Measurements from ENCODE around the gene GATA2.

Gene GATA2

GRCh38 chr3:128454310-128454618 is 38.7 kb downstream of the GATA2 start:
- Histone ChIP-seq H3K79me1 (ENCODE audit: low read depth, low read length) (no peaks in the 10 kb centered on the region), H3K23ac (ENCODE audit: low read depth, low read length, poor library complexity) (no peak overlapping the region), H3K9ac (ENCODE audit: low read depth, low read length, poor library complexity) (no peak overlapping the region), H3K27ac (replicated peaks; ENCODE audit: low read length) (no peak overlapping the region), H2BK12ac (ENCODE audit: low read length) (no peak overlapping the region), H3K4me1 (ENCODE audit: control insufficient read depth in 2 of 2, insufficient read depth in 1 of 2, low read depth in 1 of 2, low read length in 2 of 2) (peaks cover 0 to 7% of the 10 kb centered on the region in 2 donors), H3K4ac (ENCODE audit: low read length) (peak overlapping the region; percentile 24), H2BK15ac (ENCODE audit: low read length) (no peak overlapping the region), H4K91ac (ENCODE audit: low read depth, low read length, poor library complexity) (no peak overlapping the region), H2BK5ac (ENCODE audit: low read length) (peak overlapping the region; percentile 40), H3K4me3 (ENCODE audit: low read length in 2 of 2) (no peak overlapping the region), H3K27me3 (ENCODE audit: control insufficient read depth in 3 of 3, insufficient read depth in 3 of 3, low read depth in 1 of 3, low read length in 3 of 3) (peaks cover 0 to 91% (median 0%) of the 10 kb centered on the region in 3 experiments), H3K18ac (ENCODE audit: low read length) (peak overlapping the region; percentile 44), H3K9me3 (replicated peaks in 1 of 2; ENCODE audit: control insufficient read depth in 2 of 2, insufficient read depth in 1 of 2, low read depth in 1 of 2, low read length in 2 of 2) (peaks cover 0 to 2% of the 10 kb centered on the region in 2 donors), H3K14ac (ENCODE audit: low read length) (no peak overlapping the region), H3K4me2 (ENCODE audit: insufficient read depth, low read length, poor library complexity, severe bottlenecking) (no peak overlapping the region), H2AK5ac (ENCODE audit: low read depth, low read length) (no peak overlapping the region), H3K36me3 (replicated peaks in 1 of 2; ENCODE audit: control insufficient read depth in 2 of 2, insufficient read depth in 2 of 2, low read length in 2 of 2) (no peaks in the 10 kb centered on the region), H2BK120ac (ENCODE audit: low read depth, low read length) (no peak overlapping the region), H4K8ac (ENCODE audit: low read depth, low read length) (no peak overlapping the region), H2AFZ (ENCODE audit: low read length) (no peak overlapping the region)
- no CpG with 5 or more reads among the region's 2 CpGs for WGBS, 2 donors (ENCODE audit: extremely low coverage in 2 of 2, insufficient read length in 2 of 2, insufficient replicate concordance in 1 of 2)
- DNase-seq (ENCODE audit: low spot score): no peak

GRCh38 chr3:128453501-128454309 is 39.3 kb downstream of the GATA2 start:
- Histone ChIP-seq H3K79me1 (ENCODE audit: low read depth, low read length) (no peaks in the 10 kb centered on the region), H3K14ac (ENCODE audit: low read length) (no peak overlapping the region), H3K18ac (ENCODE audit: low read length) (peak overlapping the region; percentile 55), H3K36me3 (replicated peaks in 1 of 2; ENCODE audit: control insufficient read depth in 2 of 2, insufficient read depth in 2 of 2, low read length in 2 of 2) (no peaks in the 10 kb centered on the region), H2BK5ac (ENCODE audit: low read length) (peak overlapping the region; percentile 40), H3K27me3 (ENCODE audit: control insufficient read depth in 3 of 3, insufficient read depth in 3 of 3, low read depth in 1 of 3, low read length in 3 of 3) (peaks cover 0 to 89% (median 0%) of the 10 kb centered on the region in 3 experiments), H4K91ac (ENCODE audit: low read depth, low read length, poor library complexity) (no peak overlapping the region), H2AK5ac (ENCODE audit: low read depth, low read length) (no peak overlapping the region), H3K9me3 (replicated peaks in 1 of 2; ENCODE audit: control insufficient read depth in 2 of 2, insufficient read depth in 1 of 2, low read depth in 1 of 2, low read length in 2 of 2) (peaks cover 0 to 2% of the 10 kb centered on the region in 2 donors), H3K4ac (ENCODE audit: low read length) (no peak overlapping the region), H3K9ac (ENCODE audit: low read depth, low read length, poor library complexity) (no peak overlapping the region), H2AFZ (ENCODE audit: low read length) (no peak overlapping the region), H2BK120ac (ENCODE audit: low read depth, low read length) (peak overlapping the region; percentile 37), H3K4me3 (ENCODE audit: low read length in 2 of 2) (no peak overlapping the region), H3K4me1 (ENCODE audit: control insufficient read depth in 2 of 2, insufficient read depth in 1 of 2, low read depth in 1 of 2, low read length in 2 of 2) (peaks cover 0 to 7% of the 10 kb centered on the region in 2 donors), H3K23ac (ENCODE audit: low read depth, low read length, poor library complexity) (peak overlapping the region; percentile 13), H2BK12ac (ENCODE audit: low read length) (no peak overlapping the region), H2BK15ac (ENCODE audit: low read length) (no peak overlapping the region), H4K8ac (ENCODE audit: low read depth, low read length) (no peak overlapping the region), H3K4me2 (ENCODE audit: insufficient read depth, low read length, poor library complexity, severe bottlenecking) (no peak overlapping the region), H3K27ac (replicated peaks; ENCODE audit: low read length) (no peak overlapping the region)
- WGBS, 2 donors (ENCODE audit: extremely low coverage in 2 of 2, insufficient read length in 2 of 2, insufficient replicate concordance in 1 of 2): no CpG with 5 or more reads among the region's 21 CpGs
- DNase-seq (ENCODE audit: low spot score): no peak

- Histone ChIP-seq H3K4me1 (ENCODE audit: control insufficient read depth in 2 of 2, insufficient read depth in 1 of 2, low read depth in 1 of 2, low read length in 2 of 2) (peaks cover 0 to 7% of the 10 kb centered on the region in 2 donors), H3K27me3 (ENCODE audit: control insufficient read depth in 3 of 3, insufficient read depth in 3 of 3, low read depth in 1 of 3, low read length in 3 of 3) (peaks cover 0 to 85% (median 0%) of the 10 kb centered on the region in 3 experiments)
- WGBS, 2 donors (ENCODE audit: extremely low coverage in 2 of 2, insufficient read length in 2 of 2, insufficient replicate concordance in 1 of 2): no CpG with 5 or more reads among the region's 21 CpGs
Measured at GRCh38 chr3:128452678-128453275, 40.2 kb downstream of the GATA2 start.

GRCh38 chr3:128452120-128452519 is 40.9 kb downstream of the GATA2 start:
- Histone ChIP-seq H3K4ac (ENCODE audit: low read length) (no peak overlapping the region), H3K4me3 (ENCODE audit: low read length in 2 of 2) (no peak overlapping the region), H3K9me3 (replicated peaks in 1 of 2; ENCODE audit: control insufficient read depth in 2 of 2, insufficient read depth in 1 of 2, low read depth in 1 of 2, low read length in 2 of 2) (peaks cover 0 to 2% of the 10 kb centered on the region in 2 donors), H3K36me3 (replicated peaks in 1 of 2; ENCODE audit: control insufficient read depth in 2 of 2, insufficient read depth in 2 of 2, low read length in 2 of 2) (no peaks in the 10 kb centered on the region), H4K8ac (ENCODE audit: low read depth, low read length) (no peak overlapping the region), H2BK15ac (ENCODE audit: low read length) (no peak overlapping the region), H3K4me1 (ENCODE audit: control insufficient read depth in 2 of 2, insufficient read depth in 1 of 2, low read depth in 1 of 2, low read length in 2 of 2) (peaks cover 0 to 5% of the 10 kb centered on the region in 2 donors), H4K91ac (ENCODE audit: low read depth, low read length, poor library complexity) (no peak overlapping the region), H3K18ac (ENCODE audit: low read length) (no peak overlapping the region), H3K14ac (ENCODE audit: low read length) (no peak overlapping the region), H3K9ac (ENCODE audit: low read depth, low read length, poor library complexity) (no peak overlapping the region), H2BK5ac (ENCODE audit: low read length) (no peak overlapping the region), H3K23ac (ENCODE audit: low read depth, low read length, poor library complexity) (peak overlapping the region; percentile 40), H3K79me1 (ENCODE audit: low read depth, low read length) (no peaks in the 10 kb centered on the region), H2BK120ac (ENCODE audit: low read depth, low read length) (no peak overlapping the region), H3K27me3 (ENCODE audit: control insufficient read depth in 3 of 3, insufficient read depth in 3 of 3, low read depth in 1 of 3, low read length in 3 of 3) (peaks cover 0 to 86% (median 0%) of the 10 kb centered on the region in 3 experiments), H3K4me2 (ENCODE audit: insufficient read depth, low read length, poor library complexity, severe bottlenecking) (no peak overlapping the region), H3K27ac (replicated peaks; ENCODE audit: low read length) (no peak overlapping the region), H2AFZ (ENCODE audit: low read length) (no peak overlapping the region), H2BK12ac (ENCODE audit: low read length) (peak overlapping the region; percentile 69), H2AK5ac (ENCODE audit: low read depth, low read length) (peak overlapping the region; percentile 32)
- no peak for DNase-seq (ENCODE audit: low spot score)
- no CpG with 5 or more reads among the region's 9 CpGs for WGBS, 2 donors (ENCODE audit: extremely low coverage in 2 of 2, insufficient read length in 2 of 2, insufficient replicate concordance in 1 of 2)

More at GRCh38 chr3:128452678-128453275, 40.2 kb downstream of the GATA2 start:
- no peak overlapping the region for H2BK15ac ChIP-seq (ENCODE audit: low read length)
- no peaks in the 10 kb centered on the region for H3K36me3 ChIP-seq (replicated peaks in 1 of 2; ENCODE audit: control insufficient read depth in 2 of 2, insufficient read depth in 2 of 2, low read length in 2 of 2)
- no peak overlapping the region for H2AFZ ChIP-seq (ENCODE audit: low read length)
- H4K8ac ChIP-seq (ENCODE audit: low read depth, low read length): no peak overlapping the region
- H3K4ac ChIP-seq (ENCODE audit: low read length): no peak overlapping the region
- H3K79me1 ChIP-seq (ENCODE audit: low read depth, low read length): no peaks in the 10 kb centered on the region
- no peak overlapping the region for H3K9ac ChIP-seq (ENCODE audit: low read depth, low read length, poor library complexity)
- no peak overlapping the region for H2BK120ac ChIP-seq (ENCODE audit: low read depth, low read length)
- H2BK5ac ChIP-seq (ENCODE audit: low read length): no peak overlapping the region
- no peak for DNase-seq (ENCODE audit: low spot score)
- H2AK5ac ChIP-seq (ENCODE audit: low read depth, low read length): peak overlapping the region; percentile 32
- no peak overlapping the region for H3K27ac ChIP-seq (replicated peaks; ENCODE audit: low read length)
- H3K23ac ChIP-seq (ENCODE audit: low read depth, low read length, poor library complexity): no peak overlapping the region
- no peak overlapping the region for H3K14ac ChIP-seq (ENCODE audit: low read length)
- H3K4me2 ChIP-seq (ENCODE audit: insufficient read depth, low read length, poor library complexity, severe bottlenecking): no peak overlapping the region
- no peak overlapping the region for H4K91ac ChIP-seq (ENCODE audit: low read depth, low read length, poor library complexity)
- H2BK12ac ChIP-seq (ENCODE audit: low read length): no peak overlapping the region
- H3K18ac ChIP-seq (ENCODE audit: low read length): no peak overlapping the region
- H3K4me3 ChIP-seq (ENCODE audit: low read length in 2 of 2): no peak overlapping the region
- peaks cover 0 to 2% of the 10 kb centered on the region in 2 donors for H3K9me3 ChIP-seq (replicated peaks in 1 of 2; ENCODE audit: control insufficient read depth in 2 of 2, insufficient read depth in 1 of 2, low read depth in 1 of 2, low read length in 2 of 2)
